Measurements from ENCODE around the gene CBX2.
"Not testable (repeated sequence)": the region's sequence is repeated elsewhere in the genome, so short reads cannot be mapped to it uniquely, and the experiment has no call there.

Gene CBX2

GRCh38 chr17:79742951-79743476, 34.9 kb upstream of the CBX2 start:
- no peak for DNase-seq (ENCODE audit: low read depth in 2 of 2)

GRCh38 chr17:79743614-79744013, 34.3 kb upstream of the CBX2 start:
- no peak for DNase-seq (ENCODE audit: low read depth in 2 of 2)

- DNase-seq (ENCODE audit: low read depth in 2 of 2) = no peak
Measured at GRCh38 chr17:79745641-79746105, 32.3 kb upstream of the CBX2 start.

- no peak for DNase-seq (ENCODE audit: low read depth in 2 of 2)
Measured at GRCh38 chr17:79746889-79747507, 30.9 kb upstream of the CBX2 start.

GRCh38 chr17:79747508-79748294, 30.2 kb upstream of the CBX2 start:
- no peak for DNase-seq (ENCODE audit: low read depth in 2 of 2)

GRCh38 chr17:79748295-79749099, 29.5 kb upstream of the CBX2 start:
- DNase-seq (ENCODE audit: low read depth in 2 of 2) = no peak

- no peak for DNase-seq (ENCODE audit: low read depth in 2 of 2)
Measured at GRCh38 chr17:79749156-79749815, 28.7 kb upstream of the CBX2 start.

- DNase-seq (ENCODE audit: low read depth in 2 of 2) = no peak
Measured at GRCh38 chr17:79749958-79750357, 28.0 kb upstream of the CBX2 start.

GRCh38 chr17:79750650-79751545, 27.1 kb upstream of the CBX2 start:
- DNase-seq (ENCODE audit: low read depth in 2 of 2) = no peak

GRCh38 chr17:79752175-79752574, 25.8 kb upstream of the CBX2 start:
- DNase-seq (ENCODE audit: low read depth in 2 of 2) = peak in 1 of 2 donors; percentile 29

GRCh38 chr17:79754370-79754769, 23.6 kb upstream of the CBX2 start:
- no peak for DNase-seq (ENCODE audit: low read depth in 2 of 2)

- DNase-seq (ENCODE audit: low read depth in 2 of 2) = not testable (repeated sequence)
Measured at GRCh38 chr17:79754903-79755302, 23.0 kb upstream of the CBX2 start.

- DNase-seq (ENCODE audit: low read depth in 2 of 2) = no peak
Measured at GRCh38 chr17:79755591-79755990, 22.4 kb upstream of the CBX2 start.

- DNase-seq (ENCODE audit: low read depth in 2 of 2) = no peak
Measured at GRCh38 chr17:79757140-79757745, 20.7 kb upstream of the CBX2 start.

- no peak for DNase-seq (ENCODE audit: low read depth in 2 of 2)
Measured at GRCh38 chr17:79758271-79758670, 19.7 kb upstream of the CBX2 start.

- DNase-seq (ENCODE audit: low read depth in 2 of 2) = no peak
Measured at GRCh38 chr17:79760197-79760906, 17.6 kb upstream of the CBX2 start.

- DNase-seq (ENCODE audit: low read depth in 2 of 2) = no peak
Measured at GRCh38 chr17:79761894-79762589, 15.9 kb upstream of the CBX2 start.

GRCh38 chr17:79765708-79766107, 12.2 kb upstream of the CBX2 start:
- no peak for DNase-seq (ENCODE audit: low read depth in 2 of 2)

Data from stimulated activated CD4-positive, alpha-beta T cell treated with anti-CD3 and anti-CD28 coated beads, Interleukin-15, amount 100 ng/mL, for 48 hours (primary cell).